Measurements from ENCODE around the gene VGLL4.

The VGLL4 gene

GRCh38 chr3:11569156-11569741 lies 74.5 kb downstream of the VGLL4 start:
- TF ChIP-seq, protein P1, sequence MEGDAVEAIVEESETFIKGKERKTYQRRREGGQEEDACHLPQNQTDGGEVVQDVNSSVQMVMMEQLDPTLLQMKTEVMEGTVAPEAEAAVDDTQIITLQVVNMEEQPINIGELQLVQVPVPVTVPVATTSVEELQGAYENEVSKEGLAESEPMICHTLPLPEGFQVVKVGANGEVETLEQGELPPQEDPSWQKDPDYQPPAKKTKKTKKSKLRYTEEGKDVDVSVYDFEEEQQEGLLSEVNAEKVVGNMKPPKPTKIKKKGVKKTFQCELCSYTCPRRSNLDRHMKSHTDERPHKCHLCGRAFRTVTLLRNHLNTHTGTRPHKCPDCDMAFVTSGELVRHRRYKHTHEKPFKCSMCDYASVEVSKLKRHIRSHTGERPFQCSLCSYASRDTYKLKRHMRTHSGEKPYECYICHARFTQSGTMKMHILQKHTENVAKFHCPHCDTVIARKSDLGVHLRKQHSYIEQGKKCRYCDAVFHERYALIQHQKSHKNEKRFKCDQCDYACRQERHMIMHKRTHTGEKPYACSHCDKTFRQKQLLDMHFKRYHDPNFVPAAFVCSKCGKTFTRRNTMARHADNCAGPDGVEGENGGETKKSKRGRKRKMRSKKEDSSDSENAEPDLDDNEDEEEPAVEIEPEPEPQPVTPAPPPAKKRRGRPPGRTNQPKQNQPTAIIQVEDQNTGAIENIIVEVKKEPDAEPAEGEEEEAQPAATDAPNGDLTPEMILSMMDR (IDR thresholded peaks at IDR 0.05; ENCODE audit: control insufficient read depth, insufficient read depth, low read depth, low read length, missing control alignments), result no peak
- H3K4me3 ChIP-seq (ENCODE audit: control insufficient read depth, low read depth, low read length), result no peak overlapping the region

DNA sequence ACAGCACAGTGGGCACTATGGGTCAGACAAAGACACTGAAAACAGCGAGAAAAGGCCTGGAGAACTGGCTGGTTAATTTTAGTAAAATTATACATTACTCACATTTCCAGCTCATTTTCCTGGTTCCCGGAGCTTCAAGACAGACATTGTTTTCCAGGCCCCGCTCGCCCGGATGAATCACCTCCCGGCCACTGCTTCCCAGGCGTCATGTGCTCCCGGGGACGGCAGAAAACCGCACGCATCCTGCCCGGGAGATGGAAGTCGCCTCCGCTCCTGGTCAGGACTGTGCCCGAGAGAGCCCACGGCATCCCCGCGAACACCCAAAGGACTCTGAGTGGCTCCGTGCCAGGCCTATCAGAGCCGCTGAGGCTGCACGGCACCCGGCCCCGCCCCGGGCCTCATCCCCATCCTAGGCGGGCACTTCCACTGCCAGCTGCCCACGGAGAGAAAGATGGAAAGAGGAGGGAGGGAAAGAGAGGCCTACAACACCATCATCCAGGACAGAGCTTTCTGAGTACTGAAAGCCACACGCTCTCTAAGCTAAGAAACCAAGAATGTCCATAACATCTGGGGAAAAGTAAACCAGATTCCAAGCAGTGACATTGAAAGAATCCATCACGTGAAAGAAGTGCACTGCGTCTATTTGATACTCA lies 75.1 kb downstream of the VGLL4 start:
- peak; percentile 79 for DNase-seq (ENCODE audit: low read depth)
- peak overlapping the region; percentile 40 for H3K4me3 ChIP-seq (ENCODE audit: control insufficient read depth, low read depth, low read length)
- TF ChIP-seq, protein P1 (IDR thresholded peaks at IDR 0.05; ENCODE audit: control insufficient read depth, insufficient read depth, low read depth, low read length, missing control alignments), result no peak

More at GRCh38 chr3:11569156-11569741, 74.5 kb downstream of the VGLL4 start:
- DNase-seq (ENCODE audit: low read depth), result no peak

- TF ChIP-seq, protein P1 (IDR thresholded peaks at IDR 0.05; ENCODE audit: control insufficient read depth, insufficient read depth, low read depth, low read length, missing control alignments), result no peak
- no peak for DNase-seq (ENCODE audit: low read depth)
- peak overlapping the region; percentile 40 for H3K4me3 ChIP-seq (ENCODE audit: control insufficient read depth, low read depth, low read length)
Measured at GRCh38 chr3:11567516-11568467, 75.9 kb downstream of the VGLL4 start.

DNA sequence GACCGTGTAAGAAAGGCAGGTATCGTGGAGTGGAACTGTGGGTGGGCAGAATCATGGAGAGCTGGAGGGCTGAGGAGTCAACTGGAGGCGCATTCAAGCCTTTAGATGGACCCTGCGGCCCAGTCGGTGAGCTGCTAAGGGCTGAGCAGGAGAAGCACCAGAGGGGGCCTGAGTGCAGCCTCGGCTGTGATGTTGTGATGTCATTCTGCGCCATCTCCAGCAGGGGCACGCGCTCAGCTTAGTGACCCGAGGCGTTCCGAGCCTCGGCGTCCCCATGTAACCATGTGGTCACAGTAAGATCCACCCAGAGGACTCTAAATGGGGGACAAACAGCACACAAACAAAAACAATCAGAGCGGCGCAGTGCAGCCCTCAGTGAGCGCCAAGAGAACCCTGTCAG lies 76.8 kb downstream of the VGLL4 start:
- no peak for DNase-seq (ENCODE audit: low read depth)
- TF ChIP-seq, protein P1 (IDR thresholded peaks at IDR 0.05; ENCODE audit: control insufficient read depth, insufficient read depth, low read depth, low read length, missing control alignments), result no peak

GRCh38 chr3:11566478-11566877 lies 77.2 kb downstream of the VGLL4 start:
- no peak overlapping the region for H3K4me3 ChIP-seq (ENCODE audit: control insufficient read depth, low read depth, low read length)
- DNase-seq (ENCODE audit: low read depth), result no peak
- TF ChIP-seq, protein P1 (IDR thresholded peaks at IDR 0.05; ENCODE audit: control insufficient read depth, insufficient read depth, low read depth, low read length, missing control alignments), result no peak

More for the DNA sequence above, 76.8 kb downstream of the VGLL4 start:
- H3K4me3 ChIP-seq (ENCODE audit: control insufficient read depth, low read depth, low read length), result no peak overlapping the region

DNA sequence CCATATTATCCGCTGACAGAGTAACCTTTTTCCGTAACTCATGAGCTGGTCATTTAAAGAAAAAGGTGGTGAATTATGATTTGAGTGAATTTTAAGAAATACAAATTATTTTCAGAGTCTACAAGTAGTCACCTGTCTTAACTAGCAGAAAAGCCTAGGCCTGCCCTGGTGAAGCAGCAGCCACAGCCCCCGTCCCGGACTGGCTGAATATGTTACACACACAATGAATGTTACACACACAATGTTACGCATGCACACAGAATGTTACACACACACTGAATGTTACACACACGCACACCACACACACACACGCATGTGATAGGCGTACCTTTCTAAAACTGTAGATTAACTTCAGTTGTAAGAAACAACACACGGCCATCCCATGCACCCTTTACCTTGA lies 77.8 kb downstream of the VGLL4 start:
- TF ChIP-seq, protein P1 (IDR thresholded peaks at IDR 0.05; ENCODE audit: control insufficient read depth, insufficient read depth, low read depth, low read length, missing control alignments), result no peak
- no peak overlapping the region for H3K4me3 ChIP-seq (ENCODE audit: control insufficient read depth, low read depth, low read length)
- DNase-seq (ENCODE audit: low read depth), result no peak
